ENCODE measurements around the gene MAML3. TPM values are rescaled to one million over a fixed set of nuclear protein-coding genes. Genes with fewer than 3 reads are reported as not detected.

Gene MAML3
- total RNA-seq, 1 experiment from 2014 or later, result 0.89 TPM

DNA sequence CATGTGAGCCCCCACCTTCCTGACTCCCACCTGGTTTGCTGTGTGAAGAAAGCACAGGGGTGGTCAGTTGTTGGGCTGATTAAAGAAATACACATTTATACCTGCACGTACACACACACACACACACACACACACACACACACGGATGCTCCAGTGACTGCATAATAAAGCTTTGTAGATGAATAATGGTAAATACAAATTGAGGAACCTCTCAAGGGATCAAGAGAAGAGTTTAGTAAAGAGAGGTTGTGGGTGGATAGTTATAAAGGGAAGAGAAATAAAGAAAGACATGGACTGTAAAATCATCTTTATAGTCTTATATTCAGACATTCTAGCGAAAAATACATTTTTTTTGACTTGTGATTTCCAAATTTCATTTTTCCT is 344.2 kb downstream of the MAML3 start:
- Mint-ChIP-seq H3K27me3 (ENCODE audit: insufficient read depth, unreplicated experiment) (no peaks in the 10 kb centered on the region), H3K36me3 (ENCODE audit: insufficient read depth, unreplicated experiment) (no peaks in the 10 kb centered on the region), H3K27ac (ENCODE audit: low read depth, unreplicated experiment) (no peak overlapping the region), H3K4me1 (ENCODE audit: insufficient read depth, unreplicated experiment) (peaks cover 9% of the 10 kb centered on the region), H3K4me3 (ENCODE audit: unreplicated experiment) (no peak overlapping the region), H3K9me3 (ENCODE audit: unreplicated experiment) (no peaks in the 10 kb centered on the region)
- intact Hi-C loops (cut with micrococcal nuclease), result no loop called here
- POLR2A ChIA-PET, result no interaction called here
- CTCF ChIA-PET, result no interaction called here
- no peak for DNase-seq (ENCODE audit: unreplicated experiment)
- no TSS peak for BruUV-seq (replicated peaks)
- TF ChIP-seq, protein P1, sequence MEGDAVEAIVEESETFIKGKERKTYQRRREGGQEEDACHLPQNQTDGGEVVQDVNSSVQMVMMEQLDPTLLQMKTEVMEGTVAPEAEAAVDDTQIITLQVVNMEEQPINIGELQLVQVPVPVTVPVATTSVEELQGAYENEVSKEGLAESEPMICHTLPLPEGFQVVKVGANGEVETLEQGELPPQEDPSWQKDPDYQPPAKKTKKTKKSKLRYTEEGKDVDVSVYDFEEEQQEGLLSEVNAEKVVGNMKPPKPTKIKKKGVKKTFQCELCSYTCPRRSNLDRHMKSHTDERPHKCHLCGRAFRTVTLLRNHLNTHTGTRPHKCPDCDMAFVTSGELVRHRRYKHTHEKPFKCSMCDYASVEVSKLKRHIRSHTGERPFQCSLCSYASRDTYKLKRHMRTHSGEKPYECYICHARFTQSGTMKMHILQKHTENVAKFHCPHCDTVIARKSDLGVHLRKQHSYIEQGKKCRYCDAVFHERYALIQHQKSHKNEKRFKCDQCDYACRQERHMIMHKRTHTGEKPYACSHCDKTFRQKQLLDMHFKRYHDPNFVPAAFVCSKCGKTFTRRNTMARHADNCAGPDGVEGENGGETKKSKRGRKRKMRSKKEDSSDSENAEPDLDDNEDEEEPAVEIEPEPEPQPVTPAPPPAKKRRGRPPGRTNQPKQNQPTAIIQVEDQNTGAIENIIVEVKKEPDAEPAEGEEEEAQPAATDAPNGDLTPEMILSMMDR (IDR thresholded peaks at IDR 0.05; ENCODE audit: unreplicated experiment), result no peak

DNA sequence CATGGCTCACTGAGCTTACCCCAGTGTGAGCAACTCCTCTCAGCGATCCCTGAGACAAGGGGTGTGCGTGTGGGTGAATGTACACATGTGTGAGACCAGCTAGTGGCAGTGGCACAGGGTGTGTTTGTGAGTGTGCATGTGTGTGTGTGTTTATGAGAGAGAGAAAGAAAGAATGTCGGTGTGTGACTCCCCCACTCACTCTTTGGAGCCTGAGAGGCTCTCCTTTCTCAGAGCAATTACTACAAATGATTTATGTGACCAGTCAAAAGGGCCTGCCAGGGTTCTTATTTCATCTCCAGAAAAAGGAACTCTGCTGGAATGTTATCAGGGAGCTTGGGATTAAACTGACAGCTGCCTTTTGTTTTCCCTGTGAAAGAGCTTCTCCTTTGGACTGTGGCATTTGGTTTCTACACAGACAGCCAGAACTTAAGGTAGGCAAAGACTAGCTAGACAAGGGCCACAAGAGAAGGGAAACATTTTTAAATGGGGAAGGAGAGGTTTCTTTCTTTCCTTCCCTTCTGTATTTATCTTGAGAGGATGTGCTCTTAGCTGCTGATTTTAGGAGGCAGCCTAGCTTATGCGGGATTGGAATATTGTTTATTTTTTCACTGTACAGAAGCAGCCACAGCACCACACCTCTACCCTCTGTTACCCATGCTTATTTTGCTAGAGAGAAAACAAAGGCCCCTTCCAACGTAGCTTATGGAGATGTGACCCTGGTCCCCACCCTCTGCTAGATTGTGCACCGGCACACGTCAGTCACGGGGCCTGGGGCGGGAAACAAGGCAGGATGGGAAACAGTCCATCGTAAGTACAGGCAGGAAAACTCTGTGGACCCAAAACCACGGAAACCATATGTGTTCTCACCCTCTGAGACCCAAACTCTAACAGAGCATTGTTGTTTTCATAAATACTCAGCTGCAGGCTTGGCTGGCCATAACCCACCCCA is 344.9 kb downstream of the MAML3 start:
- Mint-ChIP-seq H3K36me3 (ENCODE audit: insufficient read depth, unreplicated experiment) (no peaks in the 10 kb centered on the region), H3K9me3 (ENCODE audit: unreplicated experiment) (no peaks in the 10 kb centered on the region), H3K4me3 (ENCODE audit: unreplicated experiment) (no peak overlapping the region), H3K27me3 (ENCODE audit: insufficient read depth, unreplicated experiment) (no peaks in the 10 kb centered on the region), H3K27ac (ENCODE audit: low read depth, unreplicated experiment) (no peak overlapping the region), H3K4me1 (ENCODE audit: insufficient read depth, unreplicated experiment) (peaks cover 2% of the 10 kb centered on the region)
- CTCF ChIA-PET, result interaction anchor here (0.5 to 0.7 kb wide), 2 partner anchors 17 to 1157 kb away, joined by 3 to 4 read pairs; no protein-coding TSS in a partner anchor
- POLR2A ChIA-PET, result interaction anchor here (0.7 kb wide), 1 partner anchor 517 kb away, joined by 4 read pairs; no protein-coding TSS in a partner anchor
- intact Hi-C loops (cut with micrococcal nuclease), result no loop called here
- BruUV-seq (replicated peaks), result no TSS peak
- DNase-seq (ENCODE audit: unreplicated experiment), result no peak
- TF ChIP-seq, protein P1 (IDR thresholded peaks at IDR 0.05; ENCODE audit: unreplicated experiment), result no peak

DNA sequence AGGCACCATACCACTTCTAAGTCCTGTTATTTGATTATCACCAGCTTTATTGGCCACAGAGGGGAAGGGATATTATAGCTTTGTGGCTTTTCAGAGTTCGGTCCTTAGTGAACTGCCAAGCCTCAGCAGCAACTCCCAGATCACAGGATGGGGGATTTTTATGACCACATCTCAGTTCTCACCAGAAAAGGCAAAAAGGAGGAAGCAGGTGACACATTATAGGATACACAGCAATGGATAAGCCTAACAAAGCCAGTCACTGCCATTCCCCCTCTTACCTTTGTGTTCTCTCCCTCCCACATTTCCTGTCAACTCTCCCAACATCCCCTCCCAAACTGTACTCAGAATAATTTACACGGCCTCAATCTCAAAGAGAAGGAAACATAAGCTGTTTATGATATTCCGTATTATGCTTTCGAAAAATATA is 345.6 kb downstream of the MAML3 start:
- Mint-ChIP-seq H3K36me3 (ENCODE audit: insufficient read depth, unreplicated experiment) (no peaks in the 10 kb centered on the region), H3K27ac (ENCODE audit: low read depth, unreplicated experiment) (no peak overlapping the region), H3K4me1 (ENCODE audit: insufficient read depth, unreplicated experiment) (no peaks in the 10 kb centered on the region), H3K4me3 (ENCODE audit: unreplicated experiment) (no peak overlapping the region), H3K9me3 (ENCODE audit: unreplicated experiment) (no peaks in the 10 kb centered on the region), H3K27me3 (ENCODE audit: insufficient read depth, unreplicated experiment) (no peaks in the 10 kb centered on the region)
- POLR2A ChIA-PET, result interaction anchor here (0.6 kb wide), 1 partner anchor 16 kb away, joined by 4 read pairs; no protein-coding TSS in a partner anchor
- intact Hi-C loops (cut with micrococcal nuclease), result no loop called here
- TF ChIP-seq, protein P1 (IDR thresholded peaks at IDR 0.05; ENCODE audit: unreplicated experiment), result no peak
- no peak for DNase-seq (ENCODE audit: unreplicated experiment)
- no TSS peak for BruUV-seq (replicated peaks)
- CTCF ChIA-PET, result interaction anchor here (0.5 to 1.0 kb wide), 5 partner anchors 9 to 1158 kb away, joined by 3 to 5 read pairs (median 4); no protein-coding TSS in a partner anchor

DNA sequence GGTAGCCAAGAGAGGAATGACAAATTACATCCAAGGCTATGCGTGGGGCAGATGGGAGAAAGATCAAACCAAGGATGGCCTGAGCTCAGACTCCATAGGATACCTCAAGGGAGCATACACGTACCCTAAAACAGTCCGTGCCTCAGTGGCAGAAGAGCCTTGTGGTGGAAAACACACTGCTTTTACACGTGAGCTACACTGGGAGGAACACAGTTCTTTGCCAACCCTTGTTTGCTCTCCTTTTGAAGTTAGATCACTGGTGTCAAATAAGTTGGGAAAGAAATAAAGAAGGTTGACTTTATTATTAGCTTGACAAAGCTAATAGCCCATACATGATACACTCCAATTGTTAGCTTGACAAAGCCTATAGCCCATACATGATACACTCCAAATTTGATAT is 346.5 kb downstream of the MAML3 start:
- no peak for DNase-seq (ENCODE audit: unreplicated experiment)
- intact Hi-C loops (cut with micrococcal nuclease), result no loop called here
- Mint-ChIP-seq H3K9me3 (ENCODE audit: unreplicated experiment) (no peaks in the 10 kb centered on the region), H3K27me3 (ENCODE audit: insufficient read depth, unreplicated experiment) (no peaks in the 10 kb centered on the region), H3K4me1 (ENCODE audit: insufficient read depth, unreplicated experiment) (no peaks in the 10 kb centered on the region), H3K27ac (ENCODE audit: low read depth, unreplicated experiment) (no peak overlapping the region), H3K36me3 (ENCODE audit: insufficient read depth, unreplicated experiment) (no peaks in the 10 kb centered on the region), H3K4me3 (ENCODE audit: unreplicated experiment) (no peak overlapping the region)
- ChIA-PET CTCF (interaction anchor here (0.5 to 1.0 kb wide), 4 partner anchors 10 to 520 kb away, joined by 3 to 4 read pairs (median 4); no protein-coding TSS in a partner anchor), POLR2A (no interaction called here)
- BruUV-seq (replicated peaks), result no TSS peak
- TF ChIP-seq, protein P1 (IDR thresholded peaks at IDR 0.05; ENCODE audit: unreplicated experiment), result no peak
